ENCODE results near the gene CACNA1D.

Gene CACNA1D

DNA sequence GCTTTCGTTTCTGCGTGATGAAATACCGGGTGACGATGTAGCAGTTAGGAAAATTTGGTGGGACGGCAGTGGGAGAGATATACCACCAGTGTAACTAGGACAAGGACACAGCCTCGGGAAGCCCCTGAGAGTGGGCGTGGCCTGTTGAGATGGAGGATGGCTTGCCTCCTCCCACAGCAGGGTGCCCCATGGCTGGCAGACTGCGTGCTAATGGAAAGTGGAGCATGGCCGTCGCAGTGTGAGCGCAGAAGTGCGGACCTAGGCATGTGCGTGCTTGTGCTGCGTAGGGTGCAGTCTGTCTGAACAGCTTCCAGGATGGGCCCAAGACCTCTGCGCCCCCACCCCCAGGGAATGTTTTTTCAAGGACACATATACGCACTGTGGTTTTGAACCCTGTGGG is 295.0 kb downstream of the CACNA1D start:
- Mint-ChIP-seq H3K27me3 (peaks cover 5% of the 10 kb centered on the region), H3K4me1 (no peaks in the 10 kb centered on the region), H3K36me3 (no peaks in the 10 kb centered on the region), H3K9me3 (no peaks in the 10 kb centered on the region), H3K4me3 (no peak overlapping the region), H3K27ac (no peak overlapping the region)
- DNase-seq (ENCODE audit: low spot score in 2 of 2) (no peak), ATAC-seq (ENCODE audit: low read depth) (no peak)

DNA sequence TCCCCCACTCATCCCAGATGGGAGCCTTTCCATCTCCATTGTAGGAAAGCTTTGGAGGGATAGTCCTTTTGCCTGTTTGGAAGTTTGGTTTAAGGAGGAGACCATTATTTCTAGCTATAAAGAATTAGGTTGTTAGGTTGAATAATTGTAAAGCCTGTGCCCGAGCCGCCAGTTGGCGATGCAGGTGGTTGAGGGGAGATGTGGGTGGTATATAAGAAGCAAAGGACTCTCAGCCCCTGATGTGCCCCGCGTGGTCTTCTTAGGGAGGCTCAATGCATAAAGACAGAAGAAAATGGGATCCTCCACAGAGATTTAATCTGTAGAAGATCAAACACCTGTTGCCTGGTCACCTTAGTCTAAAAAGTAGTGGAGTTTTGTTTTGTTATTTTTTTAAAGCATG is 296.1 kb downstream of the CACNA1D start:
- H3K9me3 Mint-ChIP-seq, result no peaks in the 10 kb centered on the region
- H3K27ac Mint-ChIP-seq, result no peak overlapping the region
- no peak for ATAC-seq (ENCODE audit: low read depth)
- no peaks in the 10 kb centered on the region for H3K4me1 Mint-ChIP-seq
- no peak for DNase-seq (ENCODE audit: low spot score in 2 of 2)
- no peaks in the 10 kb centered on the region for H3K36me3 Mint-ChIP-seq
- H3K4me3 Mint-ChIP-seq, result no peak overlapping the region
- peaks cover 10% of the 10 kb centered on the region for H3K27me3 Mint-ChIP-seq

DNA sequence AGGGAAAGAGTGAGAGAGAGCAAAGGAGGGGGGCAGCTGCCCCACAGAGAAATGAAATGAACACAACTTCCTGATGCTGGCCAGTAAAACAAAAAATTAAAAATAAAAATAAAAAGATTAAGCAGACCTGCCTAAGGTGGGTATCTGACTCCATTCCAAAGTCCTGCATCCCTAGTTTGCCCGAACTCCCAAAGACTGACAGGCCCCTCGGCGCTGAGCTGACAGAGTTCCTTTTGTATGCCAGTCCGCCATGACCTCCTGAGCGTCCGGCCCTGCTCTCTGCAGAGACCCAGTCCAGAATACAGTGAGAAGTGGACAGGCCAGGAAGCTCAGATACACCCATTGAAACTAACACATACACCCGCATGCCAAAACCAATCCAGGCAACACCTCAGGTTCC is 296.9 kb downstream of the CACNA1D start:
- Mint-ChIP-seq H3K36me3 (no peaks in the 10 kb centered on the region), H3K27me3 (peaks cover 11% of the 10 kb centered on the region), H3K4me1 (no peaks in the 10 kb centered on the region), H3K9me3 (no peaks in the 10 kb centered on the region), H3K27ac (no peak overlapping the region), H3K4me3 (no peak overlapping the region)
- DNase-seq (ENCODE audit: low spot score in 2 of 2), result no peak
- no peak for ATAC-seq (ENCODE audit: low read depth)

DNA sequence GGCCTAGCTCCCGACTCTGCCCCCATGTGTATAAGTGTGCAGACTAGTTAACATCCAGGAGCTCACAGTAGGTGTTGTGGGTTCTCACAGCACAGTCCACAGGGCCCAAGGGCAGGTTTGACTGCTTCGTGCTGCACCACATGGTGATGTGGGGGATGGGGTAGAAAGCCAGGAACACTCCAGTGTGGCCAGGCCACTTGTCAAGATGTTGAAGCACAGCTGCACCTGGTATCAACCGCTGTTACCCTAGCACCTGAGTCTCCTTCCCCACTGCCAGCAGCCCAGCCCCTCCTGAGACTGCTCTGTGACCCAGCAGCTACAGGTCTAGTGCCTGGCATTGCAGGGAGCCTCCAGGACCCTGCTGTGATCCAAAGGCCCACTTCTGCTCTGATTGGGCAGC is 298.5 kb downstream of the CACNA1D start:
- peaks cover 9% of the 10 kb centered on the region for H3K27me3 Mint-ChIP-seq
- no peak overlapping the region for H3K27ac Mint-ChIP-seq
- no peaks in the 10 kb centered on the region for H3K9me3 Mint-ChIP-seq
- no peaks in the 10 kb centered on the region for H3K36me3 Mint-ChIP-seq
- H3K4me3 Mint-ChIP-seq, result no peak overlapping the region
- DNase-seq (ENCODE audit: low spot score in 2 of 2), result no peak
- ATAC-seq (ENCODE audit: low read depth), result no peak
- no peaks in the 10 kb centered on the region for H3K4me1 Mint-ChIP-seq

DNA sequence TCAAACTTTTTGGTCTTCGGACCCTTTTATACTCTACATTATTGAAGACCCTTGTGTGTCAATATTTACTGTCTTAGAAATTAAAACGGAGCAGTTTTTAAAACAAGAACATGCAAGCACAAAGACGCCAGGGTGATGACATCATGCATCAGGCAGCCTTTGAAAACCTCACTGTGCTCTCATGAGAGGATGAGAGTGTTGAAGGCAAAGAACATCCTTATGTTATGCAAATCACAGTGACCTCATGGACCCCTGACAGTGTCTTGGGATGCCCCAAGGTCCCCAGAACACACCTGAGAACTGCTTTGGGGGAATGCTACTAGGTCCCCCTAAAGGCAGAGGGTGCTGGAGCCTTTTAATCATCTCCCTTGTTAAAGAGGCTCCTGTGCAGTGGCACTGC is 300.2 kb downstream of the CACNA1D start:
- Mint-ChIP-seq H3K27ac (no peak overlapping the region), H3K4me1 (no peaks in the 10 kb centered on the region), H3K4me3 (no peak overlapping the region), H3K9me3 (no peaks in the 10 kb centered on the region), H3K27me3 (peaks cover 9% of the 10 kb centered on the region), H3K36me3 (no peaks in the 10 kb centered on the region)
- ATAC-seq (ENCODE audit: low read depth) (no peak), DNase-seq (ENCODE audit: low spot score in 2 of 2) (no peak)

DNA sequence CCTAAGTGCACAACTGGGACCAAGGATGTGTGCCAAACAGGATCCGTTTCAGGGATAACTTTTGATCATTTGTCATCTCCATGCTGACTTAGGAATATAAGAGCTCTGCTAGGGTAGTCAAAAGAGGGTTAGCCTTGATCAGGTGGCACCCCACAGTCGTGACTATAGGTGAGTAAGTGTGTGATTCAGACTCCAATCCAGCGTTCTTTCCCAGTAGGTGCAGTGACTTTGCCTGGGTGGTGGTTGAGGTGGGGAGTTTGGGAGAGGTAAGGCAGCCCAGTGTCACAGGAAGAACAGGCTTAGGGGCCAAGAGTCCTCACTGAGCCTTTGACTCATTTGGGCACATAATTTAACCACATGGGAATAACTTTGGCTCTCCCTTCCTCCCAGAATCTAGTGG is 300.8 kb downstream of the CACNA1D start:
- DNase-seq (ENCODE audit: low spot score in 2 of 2), result no peak
- H3K27me3 Mint-ChIP-seq, result peaks cover 9% of the 10 kb centered on the region
- H3K9me3 Mint-ChIP-seq, result no peaks in the 10 kb centered on the region
- H3K4me1 Mint-ChIP-seq, result no peaks in the 10 kb centered on the region
- H3K27ac Mint-ChIP-seq, result no peak overlapping the region
- no peak for ATAC-seq (ENCODE audit: low read depth)
- no peaks in the 10 kb centered on the region for H3K36me3 Mint-ChIP-seq
- no peak overlapping the region for H3K4me3 Mint-ChIP-seq

DNA sequence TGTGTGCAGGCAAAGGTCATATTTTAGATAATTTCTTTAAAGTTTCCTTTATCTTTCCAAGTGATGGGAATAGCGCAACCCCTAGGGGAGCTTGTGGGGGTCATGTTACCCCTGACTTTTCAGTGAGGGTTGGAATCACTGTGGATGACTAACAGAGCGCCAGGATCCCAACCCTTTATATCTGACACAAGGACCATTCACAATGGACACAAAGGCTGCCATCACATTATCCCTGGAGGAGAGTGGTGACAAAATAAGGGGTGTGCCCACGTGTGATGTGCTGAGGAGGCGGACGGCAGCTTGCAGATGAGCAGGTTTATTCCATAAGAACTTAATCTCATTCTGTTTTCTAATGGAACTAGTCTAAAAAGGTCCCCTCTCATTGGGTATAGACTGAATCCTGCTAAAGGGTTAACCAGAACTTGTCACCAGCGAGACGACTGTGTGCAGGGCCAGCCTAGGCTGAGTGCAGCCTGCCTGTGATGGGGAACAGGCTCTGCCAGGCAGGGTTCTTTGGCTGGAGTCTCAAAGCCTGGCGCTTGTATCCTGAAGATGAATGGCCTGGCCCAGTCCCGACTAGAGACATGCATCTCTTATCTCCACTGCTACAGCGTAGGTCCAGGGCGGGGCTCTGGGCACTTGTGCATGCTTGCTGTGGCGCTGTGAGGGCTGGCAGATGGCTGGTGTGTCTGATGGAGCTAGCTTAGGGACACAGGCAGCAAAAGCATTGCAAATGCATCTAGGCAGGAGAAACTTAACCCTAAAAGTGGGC is 301.6 kb downstream of the CACNA1D start:
- ATAC-seq (ENCODE audit: low read depth) (no peak), DNase-seq (ENCODE audit: low spot score in 2 of 2) (no peak)
- no peak overlapping the region for H3K27ac Mint-ChIP-seq
- H3K4me1 Mint-ChIP-seq, result no peaks in the 10 kb centered on the region
- H3K36me3 Mint-ChIP-seq, result no peaks in the 10 kb centered on the region
- peaks cover 9% of the 10 kb centered on the region for H3K27me3 Mint-ChIP-seq
- H3K4me3 Mint-ChIP-seq, result no peak overlapping the region
- no peaks in the 10 kb centered on the region for H3K9me3 Mint-ChIP-seq

DNA sequence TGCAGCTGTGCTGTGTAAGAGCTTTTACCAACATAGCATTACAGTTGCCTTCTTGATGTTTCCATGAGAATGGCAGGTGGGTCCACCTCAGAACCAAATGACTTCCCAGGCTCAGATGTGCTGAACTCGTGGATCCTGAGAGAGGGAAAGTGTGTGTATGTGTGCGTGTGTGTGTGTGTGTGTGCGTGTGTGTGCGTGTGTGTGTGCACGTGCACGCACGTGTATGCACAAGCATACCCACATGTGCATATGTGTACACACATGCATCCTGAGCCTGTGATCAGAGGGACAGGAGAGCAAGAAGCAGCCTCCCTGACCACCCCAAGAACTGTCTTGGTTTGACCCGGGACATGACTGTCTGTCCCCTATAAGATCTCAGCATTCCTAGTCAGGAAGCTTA is 303.7 kb downstream of the CACNA1D start:
- ATAC-seq (ENCODE audit: low read depth) (no peak), DNase-seq (ENCODE audit: low spot score in 2 of 2) (no peak)
- H3K36me3 Mint-ChIP-seq, result no peaks in the 10 kb centered on the region
- no peak overlapping the region for H3K4me3 Mint-ChIP-seq
- H3K9me3 Mint-ChIP-seq, result no peaks in the 10 kb centered on the region
- H3K27me3 Mint-ChIP-seq, result peaks cover 6% of the 10 kb centered on the region
- H3K4me1 Mint-ChIP-seq, result no peaks in the 10 kb centered on the region
- no peak overlapping the region for H3K27ac Mint-ChIP-seq

DNA sequence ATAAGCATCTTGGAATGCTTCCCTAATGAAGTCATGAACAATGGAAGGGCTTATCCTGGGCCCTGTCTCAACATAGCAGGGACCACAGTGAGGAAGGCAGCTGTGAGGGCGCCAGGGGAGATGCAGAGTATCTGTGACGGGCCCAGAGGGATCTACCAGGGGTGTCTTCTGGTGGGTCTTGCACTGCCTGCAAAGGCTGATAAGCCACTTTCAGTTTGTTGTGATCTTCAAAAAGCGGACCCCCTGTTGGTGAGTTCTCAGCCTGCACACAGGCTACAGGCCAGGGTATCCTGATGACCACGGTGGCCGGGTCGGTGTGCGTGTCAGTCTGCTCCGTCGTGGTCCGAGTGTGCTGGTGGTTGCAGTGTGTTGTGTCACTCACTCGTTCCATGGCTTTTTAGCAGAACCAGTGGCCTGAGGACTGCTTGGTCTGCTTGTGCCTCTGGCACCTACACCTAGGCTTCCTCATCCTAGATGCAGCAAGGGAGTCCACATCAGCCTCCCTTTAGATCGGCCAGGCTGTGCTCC is 305.0 kb downstream of the CACNA1D start:
- no peak overlapping the region for H3K27ac Mint-ChIP-seq
- no peak for ATAC-seq (ENCODE audit: low read depth)
- no peaks in the 10 kb centered on the region for H3K4me1 Mint-ChIP-seq
- no peaks in the 10 kb centered on the region for H3K9me3 Mint-ChIP-seq
- no peak overlapping the region for H3K4me3 Mint-ChIP-seq
- peaks cover 6% of the 10 kb centered on the region for H3K27me3 Mint-ChIP-seq
- no peaks in the 10 kb centered on the region for H3K36me3 Mint-ChIP-seq
- no peak for DNase-seq (ENCODE audit: low spot score in 2 of 2)

DNA sequence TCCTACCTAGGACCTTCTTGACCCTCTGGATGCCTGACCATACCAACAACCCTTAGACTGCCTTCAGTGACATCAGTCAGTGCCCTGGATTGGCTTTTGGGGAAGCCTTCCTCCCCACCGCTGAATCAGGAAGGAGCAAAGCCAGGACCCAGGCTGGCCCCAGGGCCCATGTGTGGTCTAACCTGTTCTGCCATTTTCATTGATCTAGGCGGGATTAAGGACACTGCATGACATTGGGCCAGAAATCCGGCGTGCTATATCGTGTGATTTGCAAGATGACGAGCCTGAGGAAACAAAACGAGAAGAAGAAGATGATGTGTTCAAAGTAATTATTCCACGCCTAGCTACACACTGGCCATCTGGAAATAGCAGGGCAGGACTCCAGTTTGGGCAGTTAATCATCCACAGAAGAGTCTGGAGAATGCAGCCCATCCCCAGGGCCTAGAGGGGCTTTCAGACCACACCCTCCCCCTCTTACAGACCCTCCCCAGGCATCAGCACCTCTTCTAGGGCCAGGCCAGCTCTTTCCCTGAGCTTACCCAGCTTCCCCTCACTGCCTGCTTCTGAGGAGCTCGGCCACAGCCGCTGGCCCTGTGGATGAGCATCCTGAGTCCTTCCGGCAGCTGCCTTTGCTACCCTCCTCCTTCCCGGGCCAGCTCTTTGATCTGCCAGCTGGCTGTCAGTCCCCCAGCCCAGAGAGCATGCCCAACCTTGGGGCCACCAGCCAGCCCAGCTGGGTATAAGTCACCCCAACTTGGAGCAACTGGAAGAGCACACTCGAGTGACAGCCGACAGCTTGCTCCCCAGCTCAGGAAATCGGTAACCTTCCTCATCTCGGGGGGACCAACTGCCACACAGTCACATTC is 305.9 kb downstream of the CACNA1D start:
- Mint-ChIP-seq H3K27me3 (peaks cover 2% of the 10 kb centered on the region), H3K9me3 (no peaks in the 10 kb centered on the region), H3K27ac (no peak overlapping the region), H3K36me3 (no peaks in the 10 kb centered on the region), H3K4me1 (no peaks in the 10 kb centered on the region), H3K4me3 (no peak overlapping the region)
- ATAC-seq (ENCODE audit: low read depth), result no peak
- DNase-seq (ENCODE audit: low spot score in 2 of 2), result no peak

DNA sequence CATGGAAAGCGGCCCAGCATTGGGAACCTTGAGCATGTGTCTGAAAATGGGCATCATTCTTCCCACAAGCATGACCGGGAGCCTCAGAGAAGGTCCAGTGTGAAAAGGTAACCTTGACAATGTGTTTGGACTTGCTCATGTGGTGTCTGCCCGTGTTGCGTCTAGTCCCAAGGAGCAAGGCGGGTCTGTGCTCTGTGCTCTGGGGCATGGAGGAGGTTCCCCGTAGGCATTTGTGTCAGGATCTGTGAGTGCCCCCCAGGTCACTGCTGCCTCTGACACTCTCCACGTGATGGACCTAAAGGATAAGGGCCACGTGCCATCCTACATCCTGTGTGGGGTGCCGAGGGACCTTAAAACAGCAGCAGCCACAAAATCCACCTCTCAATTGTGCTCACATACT is 306.9 kb downstream of the CACNA1D start:
- ATAC-seq (ENCODE audit: low read depth) (no peak), DNase-seq (ENCODE audit: low spot score in 2 of 2) (no peak)
- H3K36me3 Mint-ChIP-seq, result no peaks in the 10 kb centered on the region

DNA sequence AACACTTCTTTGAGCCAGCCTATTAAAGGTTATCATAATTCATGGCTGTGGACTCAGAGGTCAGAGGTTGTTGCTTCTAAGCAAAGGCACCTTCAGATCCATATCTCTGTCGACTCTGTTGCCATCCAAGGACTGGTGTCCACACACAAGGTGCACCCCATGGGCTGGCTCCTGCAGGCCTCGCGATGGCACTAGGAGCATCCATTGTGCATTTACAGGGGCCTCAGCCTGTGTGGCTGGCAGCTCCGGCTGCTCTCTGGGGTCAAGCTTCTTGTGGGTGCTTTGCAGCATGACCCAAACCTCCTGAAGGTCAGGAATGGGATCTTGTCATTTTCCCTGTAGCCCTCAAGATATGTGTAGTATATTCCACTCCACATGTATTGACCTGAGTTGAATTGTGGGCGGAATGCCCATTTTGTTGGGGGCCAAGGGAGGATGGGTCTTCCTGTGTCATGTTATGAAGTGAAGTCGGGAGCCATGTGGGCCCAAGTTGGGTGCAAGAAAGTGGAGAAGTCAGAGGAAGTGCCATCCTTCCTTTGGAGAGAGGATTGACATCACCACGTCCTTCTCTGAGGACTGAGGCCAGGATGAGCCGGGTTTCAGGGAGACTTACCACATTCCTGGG is 308.0 kb downstream of the CACNA1D start:
- Mint-ChIP-seq H3K27ac (no peak overlapping the region), H3K27me3 (peaks cover 8% of the 10 kb centered on the region), H3K4me3 (no peak overlapping the region), H3K9me3 (no peaks in the 10 kb centered on the region), H3K4me1 (peaks cover 4% of the 10 kb centered on the region), H3K36me3 (no peaks in the 10 kb centered on the region)
- no peak for ATAC-seq (ENCODE audit: low read depth)
- DNase-seq (ENCODE audit: low spot score in 2 of 2), result no peak

More for the DNA sequence above, 306.9 kb downstream of the CACNA1D start:
- no peaks in the 10 kb centered on the region for H3K9me3 Mint-ChIP-seq
- no peak overlapping the region for H3K27ac Mint-ChIP-seq
- H3K27me3 Mint-ChIP-seq, result peaks cover 6% of the 10 kb centered on the region
- no peak overlapping the region for H3K4me3 Mint-ChIP-seq
- H3K4me1 Mint-ChIP-seq, result peaks cover 4% of the 10 kb centered on the region

DNA sequence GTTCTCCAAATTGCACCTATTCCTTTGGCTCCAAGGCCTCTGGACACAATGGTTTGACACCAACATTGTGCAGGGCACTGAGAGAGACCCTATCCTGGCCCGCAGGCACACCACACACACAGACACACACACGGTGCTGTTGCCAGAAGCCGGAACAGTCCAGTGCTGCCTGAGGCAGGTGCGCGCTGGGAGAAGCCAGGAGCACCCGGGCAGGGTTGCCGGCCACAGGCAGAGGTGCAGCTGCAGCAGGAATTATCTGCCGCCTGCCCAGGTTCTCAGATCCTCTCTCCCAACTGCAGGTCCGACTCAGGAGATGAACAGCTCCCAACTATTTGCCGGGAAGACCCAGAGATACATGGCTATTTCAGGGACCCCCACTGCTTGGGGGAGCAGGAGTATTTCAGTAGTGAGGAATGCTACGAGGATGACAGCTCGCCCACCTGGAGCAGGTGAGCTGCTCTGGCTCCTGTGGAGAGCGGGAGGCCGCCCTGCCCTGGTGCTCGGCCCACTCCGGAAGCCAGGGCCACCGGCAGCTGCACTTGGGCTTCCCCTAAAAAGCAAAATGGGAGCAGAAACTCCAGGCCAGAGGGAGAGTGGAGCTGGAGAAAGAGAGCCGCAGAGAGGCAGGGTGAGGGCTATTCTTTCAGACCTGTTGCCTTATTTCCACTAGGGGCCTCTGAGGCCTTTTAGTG is 308.9 kb downstream of the CACNA1D start:
- no peak overlapping the region for H3K27ac Mint-ChIP-seq

More for the DNA sequence above, 308.9 kb downstream of the CACNA1D start:
- no peak for DNase-seq (ENCODE audit: low spot score in 2 of 2)
- no peaks in the 10 kb centered on the region for H3K9me3 Mint-ChIP-seq
- no peak overlapping the region for H3K4me3 Mint-ChIP-seq
- peaks cover 8% of the 10 kb centered on the region for H3K27me3 Mint-ChIP-seq
- H3K36me3 Mint-ChIP-seq, result no peaks in the 10 kb centered on the region
- no peak for ATAC-seq (ENCODE audit: low read depth)
- peaks cover 4% of the 10 kb centered on the region for H3K4me1 Mint-ChIP-seq

All from memory B cell (primary cell).